Measurements from ENCODE around the gene GTF3A.

DNA sequence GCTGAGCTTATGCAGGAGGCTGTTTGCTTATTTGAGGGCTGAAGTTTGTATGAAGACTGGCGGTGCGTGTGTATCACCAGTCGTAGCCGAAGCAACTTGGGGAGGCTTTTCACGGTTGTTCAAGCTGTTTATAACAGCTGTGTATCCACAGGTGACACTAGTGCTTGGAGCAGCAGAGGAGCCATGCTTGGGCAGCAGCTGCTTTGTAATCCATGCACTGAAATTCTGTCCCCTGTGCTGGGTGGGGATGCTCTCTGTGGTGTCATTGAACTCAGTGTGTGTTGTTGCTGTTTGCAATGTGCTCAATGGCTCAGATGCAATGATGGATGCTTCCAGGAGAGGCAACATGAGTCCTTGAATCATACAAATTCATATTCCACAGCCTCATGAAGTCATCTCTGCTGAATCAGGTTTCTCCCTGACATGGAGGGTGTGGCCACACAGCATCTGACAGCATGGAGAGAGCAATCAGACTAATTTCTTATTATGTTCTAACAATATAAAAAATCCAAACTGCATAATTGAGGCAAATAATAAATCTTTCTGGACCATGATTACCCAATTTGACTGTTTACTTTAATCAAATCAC is 18.8 kb upstream of the GTF3A start:
- no peak for TF ChIP-seq POLR2AphosphoS5 (IDR thresholded peaks at IDR 0.05)
- no peak for TF ChIP-seq CTCF (IDR thresholded peaks at IDR 0.05 in 8 of 11, conservative IDR thresholded peaks at IDR 0.05 in 3 of 11)
- TF ChIP-seq POLR2A (IDR thresholded peaks at IDR 0.05), result no peak
